ENCODE data around the gene CCDC33. TPM values are rescaled to one million over a fixed set of nuclear protein-coding genes. Genes with fewer than 3 reads are reported as not detected.

Gene CCDC33
- total RNA-seq, 1 experiment from 2014 or later: not detected

GRCh38 chr15:74228723-74229081 is 7.4 kb upstream of the CCDC33 start:
- DNase-seq (ENCODE audit: low read depth): no peak

- no peak for DNase-seq (ENCODE audit: low read depth)
Observed at GRCh38 chr15:74229686-74230085, 6.4 kb upstream of the CCDC33 start.

DNA sequence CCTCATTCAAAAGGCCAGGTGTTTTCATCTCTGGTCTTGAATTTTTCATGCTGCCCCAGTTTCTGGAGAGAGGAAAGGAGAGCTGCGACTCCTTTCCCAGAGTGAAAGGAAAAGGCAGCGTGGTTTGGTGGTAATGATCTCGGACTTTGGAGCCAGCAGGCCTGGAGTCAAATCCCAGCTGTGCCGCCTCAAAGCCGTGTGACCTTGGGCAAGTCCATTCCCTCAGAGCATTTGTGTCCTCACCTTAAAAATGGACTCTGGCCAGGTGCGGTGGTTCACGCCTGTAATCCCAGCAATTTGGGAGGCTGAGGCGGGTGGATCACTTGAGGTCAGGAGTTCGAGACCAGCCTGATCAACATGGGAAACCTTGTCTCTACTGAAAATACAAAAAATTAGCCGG is 4.7 kb upstream of the CCDC33 start:
- no peak for DNase-seq (ENCODE audit: low read depth)

DNA sequence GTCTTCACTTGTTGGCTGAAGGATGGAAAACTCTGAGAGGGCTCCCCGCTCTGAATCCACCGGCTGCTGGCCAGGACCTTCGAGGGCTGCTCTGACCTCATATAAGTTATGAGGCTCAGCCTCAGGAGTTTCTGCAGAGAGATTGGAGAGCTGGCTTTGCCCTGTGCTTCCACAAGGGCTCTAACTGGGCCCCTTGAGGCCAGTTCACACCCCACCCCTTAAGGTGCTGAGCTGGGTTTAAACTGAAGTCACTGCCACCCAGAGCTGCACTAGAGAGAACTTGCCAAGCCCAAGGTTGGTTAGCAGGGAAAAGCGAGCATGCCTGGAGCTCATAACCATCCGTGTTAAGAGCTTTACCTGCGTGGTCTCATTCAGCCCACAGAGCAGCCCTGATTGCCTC is 2.8 kb upstream of the CCDC33 start:
- DNase-seq (ENCODE audit: low read depth): no peak

DNA sequence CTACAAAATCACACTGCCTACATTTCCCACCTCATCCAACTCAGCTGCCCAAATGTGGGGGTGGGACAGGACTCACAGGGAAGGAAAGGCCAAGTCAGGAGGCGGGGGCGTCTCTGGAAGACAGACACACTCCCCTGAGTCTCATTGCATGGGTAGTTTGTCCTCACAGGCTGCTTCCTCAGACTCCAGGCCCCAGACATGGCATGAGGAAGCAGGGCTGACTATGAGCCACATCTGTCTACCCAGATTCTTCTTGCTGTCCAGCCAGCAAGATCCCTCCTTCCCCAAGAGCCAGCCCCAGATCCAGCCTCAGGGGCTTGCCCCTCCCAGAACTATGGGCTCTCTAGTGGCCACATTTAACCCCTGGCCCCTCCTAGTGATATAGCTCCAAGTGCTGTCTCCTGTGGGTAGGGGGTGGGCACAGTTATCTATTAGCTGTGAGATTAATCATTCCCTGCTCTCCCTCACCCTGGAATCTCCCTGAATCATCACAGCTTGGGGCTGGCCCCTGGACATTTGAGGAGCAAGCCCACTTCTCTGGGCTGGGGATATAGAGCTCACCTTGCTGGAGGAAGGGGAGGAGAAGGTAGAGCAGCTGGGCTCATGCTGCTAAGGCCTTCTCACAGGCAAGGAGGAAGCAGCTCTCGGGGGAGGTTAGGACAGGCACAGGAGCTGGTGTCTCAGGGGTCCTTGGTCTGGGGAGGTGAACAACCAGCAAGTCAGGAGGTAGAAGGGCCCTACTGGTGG is 2.1 kb upstream of the CCDC33 start:
- DNase-seq (ENCODE audit: low read depth): no peak

- no peak for DNase-seq (ENCODE audit: low read depth)
Observed at GRCh38 chr15:74234598-74234875, 1.6 kb upstream of the CCDC33 start.

DNA sequence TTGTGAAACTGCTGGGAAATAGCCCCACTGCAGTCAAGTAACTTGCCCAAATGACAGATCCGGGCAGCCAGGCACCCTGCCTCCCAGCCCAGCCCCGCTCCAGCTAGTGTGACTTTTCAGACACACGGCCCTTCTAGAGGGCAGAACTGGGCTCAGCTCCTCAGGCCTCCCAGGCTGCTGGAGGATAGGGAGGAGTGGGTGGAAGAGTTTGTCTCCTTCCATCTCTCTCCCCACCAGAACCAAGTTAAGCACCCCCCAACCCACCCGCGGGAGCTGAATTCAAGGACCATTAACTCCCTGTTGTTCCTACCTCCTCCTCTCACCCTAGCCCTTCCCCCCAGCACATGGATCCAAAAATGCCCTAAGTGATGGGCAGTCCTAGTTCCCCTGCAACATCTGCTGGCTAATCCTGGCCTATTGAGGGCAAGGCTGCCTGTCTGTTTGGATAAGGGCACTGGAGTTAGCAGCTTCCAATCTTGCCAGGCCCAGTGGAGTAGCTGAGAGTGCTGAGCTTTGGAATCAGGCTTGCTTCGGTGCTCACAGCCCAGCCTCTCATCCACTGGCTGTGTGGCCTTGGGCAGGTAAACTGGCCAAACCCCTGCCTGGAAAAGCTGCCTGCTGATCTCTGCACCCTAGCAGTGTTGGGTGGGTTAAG is 3.1 kb downstream of the CCDC33 start:
- no peak for DNase-seq (ENCODE audit: low read depth)

DNA sequence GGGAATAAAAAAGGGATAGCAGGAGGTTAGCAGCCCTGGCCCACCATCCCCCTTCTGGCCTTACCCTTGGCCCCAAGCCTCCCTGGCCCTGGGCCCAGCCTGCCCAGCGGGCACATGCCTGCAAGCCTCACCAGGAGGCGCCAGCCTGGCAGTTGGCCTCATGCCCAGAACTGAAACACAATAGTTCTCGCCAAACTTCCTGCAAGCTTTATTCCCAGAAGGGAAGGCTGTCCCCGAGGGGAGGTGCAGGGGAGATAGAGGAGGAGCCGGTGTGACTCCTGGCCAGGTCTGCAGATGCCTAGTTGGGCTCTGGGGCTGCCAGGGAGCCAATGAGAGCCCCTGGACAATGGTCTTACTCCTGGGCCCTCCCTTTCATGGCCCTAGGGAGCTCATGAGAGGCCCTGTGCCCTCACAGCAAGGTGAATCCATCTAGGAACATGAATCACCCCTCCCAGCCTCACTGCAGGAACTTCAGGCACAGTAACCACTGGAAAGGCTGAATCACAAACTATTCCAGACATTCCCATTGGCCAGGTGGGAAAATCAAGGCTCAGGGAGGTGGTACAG is 4.0 kb downstream of the CCDC33 start:
- DNase-seq (ENCODE audit: low read depth): peak; percentile 94

- no peak for DNase-seq (ENCODE audit: low read depth)
Observed at GRCh38 chr15:74240897-74241614, 4.9 kb downstream of the CCDC33 start.

GRCh38 chr15:74242441-74243185 is 6.5 kb downstream of the CCDC33 start:
- DNase-seq (ENCODE audit: low read depth): peak; percentile 50

DNA sequence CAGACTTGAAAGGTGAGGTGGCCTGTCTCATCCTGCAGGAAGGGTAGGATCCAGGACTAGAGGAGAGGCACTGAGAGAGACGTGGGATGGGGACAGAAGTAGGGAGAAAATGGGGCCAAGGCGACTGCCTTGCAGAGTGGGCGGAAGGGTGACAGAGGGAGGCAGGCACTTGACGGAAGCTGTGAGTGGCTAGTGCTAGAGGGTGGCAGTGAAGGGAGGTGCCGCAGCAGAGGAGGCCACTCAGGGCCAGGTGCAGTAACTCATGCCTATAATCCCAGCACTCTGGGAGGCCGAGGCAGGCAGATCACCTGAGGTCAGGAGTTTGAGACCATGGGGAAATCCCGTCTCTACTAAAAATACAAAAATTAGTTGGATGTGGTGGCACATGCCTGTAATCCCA is 7.3 kb downstream of the CCDC33 start:
- DNase-seq (ENCODE audit: low read depth): no peak

- no peak for DNase-seq (ENCODE audit: low read depth)
Observed at GRCh38 chr15:74244822-74245341, 8.8 kb downstream of the CCDC33 start.

DNA sequence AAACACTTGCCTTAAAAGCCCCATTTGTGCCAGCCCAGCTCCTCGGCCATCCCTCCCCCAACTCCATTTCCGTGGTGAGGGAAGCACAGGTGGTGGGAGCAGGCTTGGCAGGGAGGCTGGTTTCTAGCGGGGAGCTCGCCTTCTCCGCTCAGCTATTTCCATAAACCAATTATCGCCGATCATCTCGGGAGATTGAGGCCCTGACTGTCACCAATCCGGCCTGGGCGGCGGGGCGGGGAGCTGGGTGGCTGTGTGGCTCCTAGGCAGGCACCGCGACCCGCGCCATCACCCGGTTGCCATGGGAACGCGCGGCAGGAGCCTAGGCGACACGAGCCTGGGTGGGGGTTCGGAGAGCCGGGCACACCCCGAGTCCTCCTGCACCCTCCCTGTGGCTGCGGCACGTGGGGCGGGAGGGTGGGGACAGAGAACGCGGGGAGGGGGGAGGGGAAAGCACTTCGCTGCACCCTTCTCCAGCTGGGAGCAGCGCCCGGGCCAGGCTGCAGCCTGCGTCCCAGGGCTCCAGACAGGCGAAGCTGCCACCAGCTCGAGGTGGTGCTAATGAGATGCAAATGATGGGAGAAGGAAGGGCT is 9.3 kb downstream of the CCDC33 start:
- no peak for DNase-seq (ENCODE audit: low read depth)

GRCh38 chr15:74250266-74250665 is 14.1 kb downstream of the CCDC33 start:
- no peak for DNase-seq (ENCODE audit: low read depth)

DNA sequence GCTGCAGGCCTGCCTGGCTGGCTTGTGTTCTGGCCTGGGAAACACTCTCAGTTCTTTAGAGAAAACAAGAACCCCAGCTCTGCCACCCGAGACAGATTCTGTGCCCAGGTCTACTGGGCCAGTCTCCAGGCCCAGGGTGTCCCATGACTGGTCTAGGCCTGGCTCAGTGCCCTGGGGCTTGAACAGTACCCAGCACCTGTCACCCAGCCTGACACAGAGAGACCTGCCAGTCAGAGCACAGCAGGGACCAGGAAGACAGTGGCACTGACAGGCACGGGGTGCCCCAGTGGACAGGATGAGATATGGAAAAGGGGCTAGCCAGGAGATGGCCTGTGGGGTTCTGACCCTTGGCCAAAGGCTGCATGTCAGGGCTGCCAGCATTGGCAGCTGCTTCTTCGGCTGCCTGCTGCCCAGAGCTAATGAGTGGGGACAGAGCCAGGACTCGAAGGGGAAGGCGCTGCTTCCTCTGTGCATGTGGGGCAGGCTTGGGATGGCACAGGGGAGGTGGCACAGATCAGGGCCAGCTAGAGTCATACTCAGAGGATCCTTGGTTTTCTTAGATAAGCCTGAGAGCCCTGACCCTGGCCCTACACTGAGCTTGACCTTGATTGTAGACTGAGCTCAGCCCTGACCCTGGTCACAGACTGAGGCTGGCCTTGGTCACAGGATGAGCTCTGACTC is 15.1 kb downstream of the CCDC33 start:
- DNase-seq (ENCODE audit: low read depth): no peak

DNA sequence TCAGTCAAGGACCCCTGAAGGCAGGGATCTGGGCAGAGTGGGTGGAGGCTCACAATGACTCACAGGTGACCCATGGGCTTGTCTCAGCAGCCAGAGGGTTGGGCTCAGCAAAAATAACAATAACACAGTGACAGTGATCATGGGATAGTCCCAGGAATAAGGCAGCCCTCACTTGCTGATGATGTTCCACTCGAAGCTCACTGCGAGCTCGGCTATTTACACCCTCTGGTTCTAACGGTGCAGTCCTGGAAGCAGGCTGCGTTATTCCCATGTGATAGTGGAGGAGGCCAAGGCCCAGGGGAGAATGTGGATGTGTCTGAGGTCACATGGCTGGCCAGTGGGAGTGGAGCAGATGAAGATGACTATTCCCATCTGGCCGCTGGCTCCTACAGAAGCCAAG is 16.2 kb downstream of the CCDC33 start:
- peak; percentile 21 for DNase-seq (ENCODE audit: low read depth)

- no peak for DNase-seq (ENCODE audit: low read depth)
Observed at GRCh38 chr15:74252721-74253120, 16.6 kb downstream of the CCDC33 start.

GRCh38 chr15:74253211-74253921 is 17.2 kb downstream of the CCDC33 start:
- DNase-seq (ENCODE audit: low read depth): no peak

- no peak for DNase-seq (ENCODE audit: low read depth)
Observed at GRCh38 chr15:74257105-74257504, 21.0 kb downstream of the CCDC33 start.

GRCh38 chr15:74257623-74258022 is 21.5 kb downstream of the CCDC33 start:
- DNase-seq (ENCODE audit: low read depth): no peak
